Measurements from ENCODE around the gene ZNF789. TPM values are rescaled to one million over a fixed set of nuclear protein-coding genes. Genes with fewer than 3 reads are reported as not detected.

ZNF789 gene
- total and polyA plus RNA-seq, 4 donors, result 4.1 to 19.7 (median 11.6) TPM

- TF ChIP-seq CTCF (IDR thresholded peaks at IDR 0.05; ENCODE audit: control extremely low read depth, extremely low read depth), result no peak
- WGBS, 2 donors, result 97 to 99% methylated on average over 2 of the region's 2 CpGs
- no peak overlapping the region for H3K4me3 ChIP-seq
- peaks cover 18 to 37% (median 23%) of the 10 kb centered on the region in 4 donors for H3K9me3 ChIP-seq (ENCODE audit: control insufficient read depth in 4 of 4, insufficient read depth in 3 of 4, low read length in 3 of 4)
- H3K27me3 ChIP-seq (ENCODE audit: control insufficient read depth in 3 of 3, insufficient read depth in 3 of 3, low read length in 2 of 3), result no peaks in the 10 kb centered on the region
- no peak overlapping the region for H3K27ac ChIP-seq (ENCODE audit: low read depth in 1 of 2, low read length in 1 of 2)
- H3K36me3 ChIP-seq (ENCODE audit: control insufficient read depth in 4 of 4, insufficient read depth in 4 of 4, low read length in 4 of 4), result peaks cover 4 to 26% (median 22%) of the 10 kb centered on the region in 4 donors
- H3K4me1 ChIP-seq (ENCODE audit: control insufficient read depth in 5 of 5, insufficient read depth in 5 of 5, low read length in 5 of 5), result no peaks in the 10 kb centered on the region
- ATAC-seq (ENCODE audit: insufficient read depth, low FRiP score) (no peak), DNase-seq (no peak)
- H3K9ac ChIP-seq (ENCODE audit: insufficient read depth in 1 of 2, low read length in 2 of 2), result no peak overlapping the region
Observed at GRCh38 chr7:99535667-99536066, 63.0 kb downstream of the ZNF789 start.

Other genes with a start within 250 kb of the ZNF789 start
- not detected for gene MYH16, start 200.1 kb upstream of the ZNF789 start, total RNA-seq
- gene MYH16, start 200.1 kb upstream of the ZNF789 start, polyA plus RNA-seq, result under 1 TPM; 0.04 to 0.07 TPM
- 100 to 1,000 TPM in 1 of 2 donors, 10 to 100 TPM in 1; 71.3 to 135 TPM for gene ARPC1A, start 147.0 kb upstream of the ZNF789 start, total RNA-seq
- 100 to 1,000 TPM; 105 to 212 TPM for gene ARPC1A, start 147.0 kb upstream of the ZNF789 start, polyA plus RNA-seq
- gene ARPC1B, start 98.2 kb upstream of the ZNF789 start, total RNA-seq, result 100 to 1,000 TPM; 164 to 310 TPM
- gene ARPC1B, start 98.2 kb upstream of the ZNF789 start, polyA plus RNA-seq, result 100 to 1,000 TPM; 221 to 937 TPM
- gene PDAP1, start 64.3 kb upstream of the ZNF789 start, total RNA-seq, result 10 to 100 TPM; 20.5 to 96.6 TPM
- gene PDAP1, start 64.3 kb upstream of the ZNF789 start, polyA plus RNA-seq, result 100 to 1,000 TPM; 130 to 191 TPM
- 100 to 1,000 TPM in 1 of 2 donors, 10 to 100 TPM in 1; 88.5 to 107 TPM for gene BUD31, start 63.9 kb upstream of the ZNF789 start, total RNA-seq
- 100 to 1,000 TPM; 124 to 185 TPM for gene BUD31, start 63.9 kb upstream of the ZNF789 start, polyA plus RNA-seq
- gene PTCD1, start 34.1 kb upstream of the ZNF789 start, total RNA-seq, result 1 to 10 TPM; 4.5 to 6.8 TPM
- gene PTCD1, start 34.1 kb upstream of the ZNF789 start, polyA plus RNA-seq, result 1 to 10 TPM; 2.8 to 3.4 TPM
- 10 to 100 TPM; 18.3 to 36.8 TPM for gene CPSF4, start 33.9 kb upstream of the ZNF789 start, total RNA-seq
- gene CPSF4, start 33.9 kb upstream of the ZNF789 start, polyA plus RNA-seq, result 10 to 100 TPM; 26.1 to 29.3 TPM
- gene ATP5MF, start 6.7 kb upstream of the ZNF789 start, total RNA-seq, result 100 to 1,000 TPM; 128 to 208 TPM
- 1,000 to 10,000 TPM in 1 of 2 donors, 100 to 1,000 TPM in 1; 970 to 1,164 TPM for gene ATP5MF, start 6.7 kb upstream of the ZNF789 start, polyA plus RNA-seq
- 10 to 100 TPM; 29.9 to 44.5 TPM for gene ZNF394, start 27.4 kb downstream of the ZNF789 start, total RNA-seq
- gene ZNF394, start 27.4 kb downstream of the ZNF789 start, polyA plus RNA-seq, result 10 to 100 TPM; 18.5 to 23.0 TPM
- 1 to 10 TPM; 8.4 to 9.7 TPM for gene ZKSCAN5, start 31.8 kb downstream of the ZNF789 start, total RNA-seq
- gene ZKSCAN5, start 31.8 kb downstream of the ZNF789 start, polyA plus RNA-seq, result 1 to 10 TPM; 3.1 to 4.0 TPM
- 10 to 100 TPM in 1 of 2 donors, 1 to 10 TPM in 1; 4.8 to 10.1 TPM for gene FAM200A, start 79.2 kb downstream of the ZNF789 start, total RNA-seq
- 1 to 10 TPM; 2.7 to 5.4 TPM for gene FAM200A, start 79.2 kb downstream of the ZNF789 start, polyA plus RNA-seq
- gene ZNF655, start 85.8 kb downstream of the ZNF789 start, total RNA-seq, result 100 to 1,000 TPM in 1 of 2 donors, 10 to 100 TPM in 1; 72.3 to 138 TPM
- gene ZNF655, start 85.8 kb downstream of the ZNF789 start, polyA plus RNA-seq, result 10 to 100 TPM; 41.3 to 50.1 TPM
- 1 to 10 TPM in 1 of 2 donors, under 1 TPM in 1; 0.31 to 1.4 TPM for gene TMEM225B, start 125.4 kb downstream of the ZNF789 start, total RNA-seq
- 1 to 10 TPM in 1 of 2 donors, under 1 TPM in 1; 0.49 to 1.0 TPM for gene TMEM225B, start 125.4 kb downstream of the ZNF789 start, polyA plus RNA-seq
- 10 to 100 TPM; 22.0 to 24.0 TPM for gene ZSCAN25, start 144.1 kb downstream of the ZNF789 start, total RNA-seq
- gene ZSCAN25, start 144.1 kb downstream of the ZNF789 start, polyA plus RNA-seq, result 1 to 10 TPM; 5.7 to 6.2 TPM
- gene CYP3A5, start 207.1 kb downstream of the ZNF789 start, total RNA-seq, result 10 to 100 TPM; 11.0 to 26.3 TPM
- gene CYP3A5, start 207.1 kb downstream of the ZNF789 start, polyA plus RNA-seq, result 10 to 100 TPM in 1 of 2 donors, 1 to 10 TPM in 1; 2.2 to 10.8 TPM